GM12891 (cell line): Measurements from ENCODE around the gene FAM193A.

Experiments
- POLR2A ChIP-seq: IDR thresholded peaks from 2 replicates; pipeline ENCODE4 v1.6.1; 2011; ENCODE audit warnings: low read depth, low read length, control low read depth
- POLR2AphosphoS5 ChIP-seq: IDR thresholded peaks from 2 replicates; pipeline ENCODE4 v1.6.1; 2011; ENCODE audit warnings: low read depth, low read length, control low read depth
- TAF1 ChIP-seq: IDR thresholded peaks from 2 replicates; pipeline ENCODE4 v1.6.1; 2011; ENCODE audit warnings: low read depth, low read length, control low read depth

DNA sequence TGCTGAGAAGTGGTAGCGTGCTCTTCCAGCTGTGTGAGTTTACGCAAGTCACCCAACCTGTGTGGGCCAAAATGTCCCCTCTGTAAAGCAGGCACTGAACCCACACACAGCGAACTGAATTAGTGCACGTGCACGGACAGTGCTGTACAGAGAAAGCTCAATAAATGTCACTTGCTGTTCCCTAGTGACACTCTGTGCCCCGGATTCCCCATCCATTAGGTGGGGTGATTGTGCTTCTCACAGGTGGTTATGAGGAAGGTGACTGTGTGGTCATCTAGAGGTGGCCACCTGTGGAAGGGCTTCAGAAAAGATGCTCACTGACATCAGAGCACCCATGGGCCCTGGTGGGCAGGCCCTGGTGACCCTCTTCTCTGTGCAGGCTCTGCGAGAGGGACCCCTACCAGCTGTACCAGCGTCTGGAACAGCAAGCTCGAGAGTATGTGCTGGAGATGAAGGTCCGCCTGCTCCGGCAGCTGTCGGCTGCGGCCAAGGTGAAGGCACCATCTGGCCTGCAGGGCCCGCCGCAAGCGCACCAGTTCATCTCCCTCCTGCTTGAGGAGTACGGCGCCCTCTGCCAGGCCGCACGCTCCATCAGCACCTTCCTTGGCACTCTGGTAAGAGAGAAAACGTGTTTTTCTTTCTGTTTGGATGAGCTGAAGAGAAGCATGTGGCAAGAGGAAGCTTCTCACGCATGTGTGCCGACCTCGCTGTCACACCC, 94.3 kb downstream of the FAM193A start:
- TF ChIP-seq POLR2A (no peak), POLR2AphosphoS5 (no peak), TAF1 (no peak)
